Suppressor macrophage treated with lipopolysaccharide for 4 hours (primary cell): Measurements from ENCODE around the gene ENTPD7.
"Not testable (repeated sequence)": the region's sequence is repeated elsewhere in the genome, so short reads cannot be mapped to it uniquely, and the experiment has no call there.

ENCODE experiments used
- DNase-seq: peaks from one replicate; pipeline ENCODE4 v3.0.0-alpha.2; 2020

The ENTPD7 gene

GRCh38 chr10:99695761-99696160, 36.5 kb downstream of the ENTPD7 start:
- DNase-seq: no peak

GRCh38 chr10:99698504-99699080, 39.3 kb downstream of the ENTPD7 start:
- DNase-seq: no peak

- DNase-seq: no peak
These were observed 41.3 kb downstream of the ENTPD7 start for GRCh38 chr10:99700649-99701048.

GRCh38 chr10:99708428-99709012, 49.2 kb downstream of the ENTPD7 start:
- no peak for DNase-seq

- DNase-seq: peak; percentile 49
These were observed 50.3 kb downstream of the ENTPD7 start for GRCh38 chr10:99709480-99710229.

- peak; percentile 74 for DNase-seq
These were observed 51.9 kb downstream of the ENTPD7 start for GRCh38 chr10:99711129-99711719.

GRCh38 chr10:99714446-99714845, 55.1 kb downstream of the ENTPD7 start:
- no peak for DNase-seq

- no peak for DNase-seq
These were observed 61.1 kb downstream of the ENTPD7 start for GRCh38 chr10:99720387-99720786.

GRCh38 chr10:99730026-99730425, 70.7 kb downstream of the ENTPD7 start:
- no peak for DNase-seq

- DNase-seq: peak; percentile 37
These were observed 72.2 kb downstream of the ENTPD7 start for GRCh38 chr10:99731306-99732032.

GRCh38 chr10:99732033-99732842, 72.9 kb downstream of the ENTPD7 start, which contains the start of the genes COX15 and CUTC:
COX15 (minus strand) TSS chr10:99732127; CDS start chr10:99732049, 78 bp downstream.
CUTC (plus strand) TSS chr10:99732234; CDS start chr10:99732349, 115 bp downstream.
- DNase-seq: peak; percentile 98

- DNase-seq: no peak
These were observed 74.1 kb downstream of the ENTPD7 start for GRCh38 chr10:99733366-99733765.

GRCh38 chr10:99734111-99734510, 74.8 kb downstream of the ENTPD7 start:
- DNase-seq: not testable (repeated sequence)

GRCh38 chr10:99740260-99740659, 81.0 kb downstream of the ENTPD7 start:
- DNase-seq: no peak

GRCh38 chr10:99740933-99741559, 81.7 kb downstream of the ENTPD7 start:
- DNase-seq: no peak

- no peak for DNase-seq
These were observed 82.9 kb downstream of the ENTPD7 start for GRCh38 chr10:99742254-99742653.

- no peak for DNase-seq
These were observed 83.4 kb downstream of the ENTPD7 start for GRCh38 chr10:99742701-99743100.

GRCh38 chr10:99743841-99744240, 84.5 kb downstream of the ENTPD7 start:
- DNase-seq: no peak

GRCh38 chr10:99746166-99746565, 86.9 kb downstream of the ENTPD7 start:
- not testable (repeated sequence) for DNase-seq

GRCh38 chr10:99748823-99749451, 89.6 kb downstream of the ENTPD7 start:
- DNase-seq: no peak

GRCh38 chr10:99750641-99751040, 91.3 kb downstream of the ENTPD7 start:
- peak; percentile 29 for DNase-seq
